HG02588 (cell line): ENCODE data around the gene SP7.

ENCODE experiments used
- ATAC-seq: cut with Tn5 transposase; IDR thresholded peaks from one replicate; pipeline ENCODE4 v1.9.1; 2021; ENCODE audit warnings: mild to moderate bottlenecking, moderate library complexity; ENCODE audit not compliant: unreplicated experiment

Gene SP7

GRCh38 chr12:53279283-53279869 is 56.8 kb downstream of the SP7 start:
- no peak for ATAC-seq

GRCh38 chr12:53277981-53278380 is 58.2 kb downstream of the SP7 start:
- no peak for ATAC-seq
